AG09319 (cell line): Measurements from ENCODE around the gene BCO2.

Experiments
- DNase-seq: peaks from one replicate; pipeline ENCODE4 v3.0.0-alpha.2; 2010; ENCODE audit warnings: low read depth; ENCODE audit errors: extremely low read depth
- CTCF ChIP-seq: IDR thresholded peaks from 2 replicates; pipeline ENCODE4 v1.5.1; 2011; ENCODE audit warnings: low read depth, mild to moderate bottlenecking, inconsistent platforms, low read length, moderate library complexity

The BCO2 gene

DNA sequence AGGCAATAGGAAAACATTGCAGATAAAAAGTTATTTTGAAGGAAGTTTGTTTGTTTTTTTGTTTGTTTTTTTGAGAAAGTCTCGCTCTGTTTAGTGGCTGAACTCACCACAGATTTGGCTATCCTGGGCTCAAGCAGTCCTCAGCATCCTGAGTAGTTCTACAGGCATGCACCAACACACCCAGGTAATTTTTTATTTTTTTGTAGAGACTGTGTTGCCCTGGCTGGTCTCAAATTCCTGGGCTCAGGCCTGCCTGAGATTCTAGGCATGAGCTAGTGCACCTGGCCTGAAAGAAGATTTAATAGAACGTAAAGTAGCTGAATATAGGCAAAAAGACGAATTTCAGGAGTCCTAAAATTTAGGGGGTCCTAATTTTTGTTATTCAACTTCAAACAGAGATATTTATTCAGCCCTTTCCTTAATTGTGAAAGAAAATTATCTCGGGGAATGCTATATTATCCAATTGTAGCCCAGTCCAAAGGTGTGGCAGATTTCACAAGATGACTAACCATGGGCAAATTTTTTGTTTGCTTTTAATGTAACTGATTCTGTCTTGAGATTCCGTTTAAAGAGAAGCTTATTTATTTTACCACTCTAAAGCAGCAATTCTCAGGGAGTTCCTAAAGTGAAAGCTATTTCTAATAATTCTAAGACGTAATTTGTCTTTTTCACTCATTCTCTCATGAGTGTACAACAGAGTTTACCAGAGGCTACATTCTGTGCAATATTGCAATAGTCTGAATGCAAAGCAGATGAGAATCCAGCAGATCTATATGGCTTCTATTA is 12.4 kb upstream of the BCO2 start:
- no peak for TF ChIP-seq CTCF
- no peak for DNase-seq

DNA sequence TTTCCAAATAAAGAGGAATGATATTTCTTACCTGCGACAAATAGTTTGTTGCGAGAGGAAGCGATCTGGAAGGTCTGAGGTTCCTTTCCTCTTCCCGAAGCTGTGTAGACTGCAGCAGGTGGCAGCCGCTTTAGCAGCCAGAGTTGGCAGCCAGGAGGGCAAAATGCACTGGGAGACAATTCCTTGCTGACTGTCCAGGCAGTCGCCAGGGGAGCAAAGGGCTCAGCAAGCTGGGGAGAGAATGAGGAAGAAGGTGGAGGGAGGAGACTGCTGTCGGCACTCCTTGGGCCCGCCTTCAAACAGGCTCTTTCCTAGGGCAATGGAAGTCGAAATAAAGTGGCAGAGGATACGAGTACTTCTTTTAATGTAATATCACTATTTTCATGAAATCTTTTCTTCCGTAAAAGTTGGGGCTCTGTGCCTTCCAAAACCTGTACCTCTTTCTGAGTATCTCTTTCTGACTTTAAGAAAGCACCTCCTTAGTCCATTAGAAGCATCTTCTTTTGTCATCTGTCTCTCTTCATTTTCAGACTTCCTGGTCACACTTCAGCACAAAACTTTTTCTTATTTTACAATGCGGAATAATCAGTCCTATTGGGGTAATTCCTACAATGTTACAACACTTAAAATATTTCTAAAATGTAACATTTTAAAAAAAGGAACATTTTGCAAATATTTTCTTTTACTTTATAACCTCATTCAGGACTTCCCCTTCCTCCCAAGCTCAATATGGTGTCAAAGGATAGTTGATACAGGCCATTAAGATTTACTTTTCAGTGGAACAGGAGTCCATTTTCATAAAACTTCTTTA is 11.2 kb upstream of the BCO2 start, which contains the start of gene IL18:
TSS of gene IL18 (minus strand) at position 220 of the 811 bp plus-strand sequence. CDS start 9,041 bp downstream, outside the sequence.
- DNase-seq: no peak
- no peak for TF ChIP-seq CTCF

GRCh38 chr11:112165049-112165448 is 10.3 kb upstream of the BCO2 start:
- no peak for DNase-seq
- TF ChIP-seq CTCF: no peak

- no peak for TF ChIP-seq CTCF
- no peak for DNase-seq
Measured at GRCh38 chr11:112166562-112166961, 8.8 kb upstream of the BCO2 start.

GRCh38 chr11:112167145-112167544 is 8.2 kb upstream of the BCO2 start, which contains the start of gene TEX12:
TSS of gene TEX12 (plus strand) at chr11:112167372. CDS start at chr11:112169269, 1,897 bp downstream.
- TF ChIP-seq CTCF: no peak
- no peak for DNase-seq

DNA sequence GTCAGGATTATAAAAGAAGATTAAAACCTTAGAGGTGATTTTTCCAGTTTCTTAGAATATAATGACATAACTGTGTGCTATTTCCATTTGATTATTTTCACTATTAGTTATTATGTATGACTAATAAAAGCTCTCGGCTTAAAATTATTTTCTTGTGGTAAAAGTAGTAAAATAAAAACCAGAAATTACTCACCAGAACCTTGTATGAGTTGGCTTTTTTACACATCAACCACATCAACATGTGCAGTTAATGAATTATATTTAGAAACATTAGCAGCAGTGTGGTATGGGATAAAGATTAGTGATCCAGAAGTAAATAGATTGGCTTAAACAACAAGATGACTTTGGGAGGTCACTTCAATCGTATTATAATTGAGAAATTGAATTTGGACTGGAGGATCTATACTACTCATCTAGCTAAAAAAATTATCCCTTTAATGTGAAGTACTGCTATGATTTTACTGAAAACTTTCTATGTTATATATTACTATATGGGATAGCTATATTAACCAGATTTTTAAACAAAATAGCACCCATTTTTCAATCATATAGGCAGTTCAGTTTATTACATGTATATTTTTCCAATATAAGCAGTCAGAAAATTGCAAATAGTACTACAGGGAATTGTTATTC is 2.8 kb upstream of the BCO2 start:
- DNase-seq: no peak

More for the DNA sequence above, 2.8 kb upstream of the BCO2 start:
- TF ChIP-seq CTCF: no peak
